WTC11 (cell line): ENCODE measurements around the gene CAMK2B. TPM values are rescaled to one million over a fixed set of nuclear protein-coding genes. Genes with fewer than 3 reads are reported as not detected.

Experiments used
- ATAC-seq: fragments of 200-7000 bp; cut with Tn5 transposase; 2 replicates; pipeline ENCODE4 v1.10.0; 2021; ENCODE audit warnings: mild to moderate bottlenecking, moderate library complexity
- CTCF ChIA-PET: fragments of 300-600 bp; sonication (Branson Sonifier 250); formaldehyde crosslinking; loops from one replicate; lab custom pipeline; 2021; ENCODE audit warnings: antibody characterized with exemption; lab: Charles Lee
- POLR2A ChIA-PET: fragments of 350-600 bp; sonication (Branson Sonifier 250); formaldehyde crosslinking; loops from one replicate; lab custom pipeline; 2021; ENCODE audit warnings: antibody characterized with exemption; lab: Charles Lee
- DNase-seq: peaks from one replicate; pipeline ENCODE4 v3.0.0; 2021; ENCODE audit warnings: low spot score
- H3K27ac Mint-ChIP-seq: 2 replicates; pipeline ENCODE4 v1.8.0; 2021; ENCODE audit warnings: mixed read lengths
- H3K27me3 Mint-ChIP-seq: 2 replicates; pipeline ENCODE4 v1.8.0; 2021; ENCODE audit warnings: low read depth, mild to moderate bottlenecking, moderate library complexity, mixed read lengths
- H3K36me3 Mint-ChIP-seq: 2 replicates; pipeline ENCODE4 v1.8.0; 2021; ENCODE audit warnings: mixed read lengths
- H3K4me1 Mint-ChIP-seq: 2 replicates; pipeline ENCODE4 v1.8.0; 2022; ENCODE audit warnings: mixed read lengths
- H3K4me3 Mint-ChIP-seq: 2 replicates; pipeline ENCODE4 v1.8.0; 2021; ENCODE audit warnings: mild to moderate bottlenecking, moderate library complexity, mixed read lengths
- H3K9me3 Mint-ChIP-seq: 2 replicates; pipeline ENCODE4 v1.8.0; 2021; ENCODE audit warnings: mixed read lengths
- ATF1 ChIP-seq: sonication (generic); formaldehyde crosslinking; IDR thresholded peaks from 2 replicates; pipeline ENCODE4 v1.8.1; 2023; ENCODE audit warnings: mild to moderate bottlenecking, moderate library complexity, missing genetic modification reagents
- ATF2 ChIP-seq: sonication (generic); formaldehyde crosslinking; IDR thresholded peaks from 2 replicates; pipeline ENCODE4 v1.8.1; 2022; ENCODE audit warnings: low read depth, missing genetic modification reagents, borderline replicate concordance
- ERG ChIP-seq: fragments of 250-450 bp; sonication (Bioruptor Pico); IDR thresholded peaks from 2 replicates; pipeline ENCODE4 v1.8.0; 2021; ENCODE audit warnings: mild to moderate bottlenecking
- ESRRA ChIP-seq: sonication (generic); formaldehyde crosslinking; IDR thresholded peaks from 2 replicates; pipeline ENCODE4 v1.8.1; 2022; ENCODE audit warnings: mild to moderate bottlenecking, missing genetic modification reagents, borderline replicate concordance
- HMGA2 ChIP-seq: fragments of 250-450 bp; sonication (Bioruptor Pico); IDR thresholded peaks from 2 replicates; pipeline ENCODE4 v1.4.0; 2021; ENCODE audit warnings: mild to moderate bottlenecking, moderate library complexity
- HMGXB4 ChIP-seq: sonication (generic); formaldehyde crosslinking; IDR thresholded peaks from 2 replicates; pipeline ENCODE4 v1.8.1; 2023; ENCODE audit warnings: mild to moderate bottlenecking, moderate library complexity, missing genetic modification reagents
- IRF1 ChIP-seq: sonication (generic); formaldehyde crosslinking; IDR thresholded peaks from 2 replicates; pipeline ENCODE4 v1.8.0; 2023; ENCODE audit warnings: missing genetic modification reagents
- MAX ChIP-seq: sonication (generic); formaldehyde crosslinking; IDR thresholded peaks from 2 replicates; pipeline ENCODE4 v1.8.0; 2022; ENCODE audit warnings: mild to moderate bottlenecking, missing genetic modification reagents
- PRDM15 ChIP-seq: sonication (generic); formaldehyde crosslinking; IDR thresholded peaks from 2 replicates; pipeline ENCODE4 v1.8.0; 2022; ENCODE audit warnings: missing genetic modification reagents
- PRRX2 ChIP-seq: fragments of 250-450 bp; sonication (Bioruptor Pico); IDR thresholded peaks from 2 replicates; pipeline ENCODE4 v1.8.0; 2021; ENCODE audit warnings: mild to moderate bottlenecking
- SOX15 ChIP-seq: fragments of 250-450 bp; sonication (Bioruptor Pico); IDR thresholded peaks from 2 replicates; pipeline ENCODE4 v1.9.0; 2021; ENCODE audit warnings: mild to moderate bottlenecking
- ZBTB21 ChIP-seq: sonication (generic); formaldehyde crosslinking; IDR thresholded peaks from 2 replicates; pipeline ENCODE4 v1.8.1; 2023; ENCODE audit warnings: mild to moderate bottlenecking, missing genetic modification reagents, borderline replicate concordance
- ZNF232 ChIP-seq: sonication (generic); formaldehyde crosslinking; IDR thresholded peaks from 2 replicates; pipeline ENCODE4 v1.8.0; 2022; ENCODE audit warnings: mild to moderate bottlenecking, missing genetic modification reagents
- total RNA-seq: library from RNA; stranded (reverse); gene quantifications from 3 replicates; pipeline ENCODE4 v1.2.3, GENCODE V29; 2021

CAMK2B gene
- total RNA-seq, 1 experiment from 2014 or later = 0.44 TPM

- H3K27me3 Mint-ChIP-seq = peaks cover 18% of the 10 kb centered on the region
- CTCF ChIA-PET = interaction anchor here (1.2 to 2.1 kb wide), 5 partner anchors 9 to 72 kb away, joined by 3 to 8 read pairs (median 4); no protein-coding TSS in a partner anchor
- DNase-seq = no peak
- POLR2A ChIA-PET = no interaction called here
- no peak for ATAC-seq
- no peak for TF ChIP-seq ATF2 (CRISPR knock-in tag)
- TF ChIP-seq SOX15 (CRISPR knock-in tag) = no peak
- TF ChIP-seq, all 79 proteins: peak for 0
- H3K9me3 Mint-ChIP-seq = no peaks in the 10 kb centered on the region
- peaks cover 3% of the 10 kb centered on the region; the same call in 1 of the 2 replicates for H3K4me1 Mint-ChIP-seq
- H3K4me3 Mint-ChIP-seq = peak overlapping the region; percentile 43; the same call in 1 of the 2 replicates
- H3K36me3 Mint-ChIP-seq = no peaks in the 10 kb centered on the region
- no peak overlapping the region for H3K27ac Mint-ChIP-seq
Measured at GRCh38 chr7:44276571-44277221, 48.7 kb downstream of the CAMK2B start.

GRCh38 chr7:44275957-44276570 is 49.3 kb downstream of the CAMK2B start:
- Mint-ChIP-seq H3K4me3 (peak overlapping the region; percentile 47), H3K27ac (no peak overlapping the region), H3K9me3 (no peaks in the 10 kb centered on the region), H3K27me3 (peaks cover 18% of the 10 kb centered on the region), H3K4me1 (peaks cover 3% of the 10 kb centered on the region; the same call in 1 of the 2 replicates)
- CTCF ChIA-PET = interaction anchor here (0.6 to 2.1 kb wide), 6 partner anchors 10 to 190 kb away, joined by 3 to 8 read pairs (median 4); no protein-coding TSS in a partner anchor
- POLR2A ChIA-PET = no interaction called here
- TF ChIP-seq ESRRA (CRISPR knock-in tag) (no peak), PRDM15 (peak; percentile 68)
- TF ChIP-seq, all 79 proteins: peak for 1
- H3K36me3 Mint-ChIP-seq = no peaks in the 10 kb centered on the region
- ATAC-seq = peak; percentile 97
- DNase-seq = peak; percentile 85

- ChIA-PET POLR2A (no interaction called here), CTCF (interaction anchor here (1.9 to 2.1 kb wide), 2 partner anchors 11 to 34 kb away, joined by 7 to 8 read pairs; no protein-coding TSS in a partner anchor)
- no peak overlapping the region for H3K4me3 Mint-ChIP-seq
- no peak overlapping the region for H3K27ac Mint-ChIP-seq
- peaks cover 18% of the 10 kb centered on the region for H3K27me3 Mint-ChIP-seq
- no peaks in the 10 kb centered on the region for H3K9me3 Mint-ChIP-seq
- H3K4me1 Mint-ChIP-seq = peaks cover 3% of the 10 kb centered on the region; the same call in 1 of the 2 replicates
- ATAC-seq (no peak), DNase-seq (no peak)
- no peaks in the 10 kb centered on the region for H3K36me3 Mint-ChIP-seq
- TF ChIP-seq ATF1 (CRISPR knock-in tag) (no peak), ERG (CRISPR knock-in tag) (no peak), MAX (no peak), PRDM15 (no peak), HMGA2 (no peak), HMGXB4 (CRISPR knock-in tag) (no peak), IRF1 (CRISPR knock-in tag) (no peak), ZNF232 (CRISPR knock-in tag) (no peak), PRRX2 (no peak), ZBTB21 (CRISPR knock-in tag) (no peak)
Measured at GRCh38 chr7:44275146-44275545, 50.2 kb downstream of the CAMK2B start.
